ENCODE results near the gene ADSL. TPM values are rescaled to one million over a fixed set of nuclear protein-coding genes. Genes with fewer than 3 reads are reported as not detected.

The ADSL gene
- total RNA-seq, 4 donors from 2014 or later = 32.0 to 98.1 (median 77.8) TPM

GRCh38 chr22:40312050-40312449 is 34.2 kb upstream of the ADSL start:
- no peak overlapping the region for H3K4me3 ChIP-seq
- peak overlapping the region in 1 of 4 donors; percentile 10 for H3K27ac ChIP-seq
- H3K27me3 ChIP-seq = no peaks in the 10 kb centered on the region
- 89 to 92% methylated on average over 2 of the region's 2 CpGs for WGBS, 2 donors
- DNase-seq = no peak
- no peak for TF ChIP-seq CTCF (IDR thresholded peaks at IDR 0.05)
- no peak for TF ChIP-seq POLR2A (IDR thresholded peaks at IDR 0.05)
- peaks cover 0 to 21% (median 3%) of the 10 kb centered on the region in 3 donors for H3K4me1 ChIP-seq
- H3K9me3 ChIP-seq = no peaks in the 10 kb centered on the region
- intact Hi-C loops (cut with DNase I) = no loop called here
- peaks cover 17 to 100% (median 37%) of the 10 kb centered on the region in 3 donors for H3K36me3 ChIP-seq

GRCh38 chr22:40313007-40313406 is 33.3 kb upstream of the ADSL start:
- Histone ChIP-seq H3K27ac (no peak overlapping the region), H3K27me3 (no peaks in the 10 kb centered on the region), H3K36me3 (peaks cover 8 to 100% (median 43%) of the 10 kb centered on the region in 3 donors), H3K4me3 (no peak overlapping the region), H3K4me1 (peaks cover 0 to 21% (median 3%) of the 10 kb centered on the region in 3 donors), H3K9me3 (no peaks in the 10 kb centered on the region)
- 70 to 94% methylated on average over 2 of the region's 2 CpGs for WGBS, 2 donors
- intact Hi-C loops (cut with DNase I) = no loop called here
- TF ChIP-seq CTCF (IDR thresholded peaks at IDR 0.05) = no peak
- no peak for TF ChIP-seq POLR2A (IDR thresholded peaks at IDR 0.05)
- DNase-seq = no peak

GRCh38 chr22:40314041-40314440 is 32.3 kb upstream of the ADSL start:
- no peak for TF ChIP-seq POLR2A (IDR thresholded peaks at IDR 0.05)
- no peak for TF ChIP-seq CTCF (IDR thresholded peaks at IDR 0.05)
- H3K27ac ChIP-seq = no peak overlapping the region
- peaks cover 0 to 21% (median 3%) of the 10 kb centered on the region in 3 donors for H3K4me1 ChIP-seq
- DNase-seq = no peak
- peaks cover 8 to 100% (median 40%) of the 10 kb centered on the region in 3 donors for H3K36me3 ChIP-seq
- intact Hi-C loops (cut with DNase I) = no loop called here
- no peaks in the 10 kb centered on the region for H3K27me3 ChIP-seq
- H3K4me3 ChIP-seq = no peak overlapping the region
- H3K9me3 ChIP-seq = no peaks in the 10 kb centered on the region

GRCh38 chr22:40320687-40321086 is 25.6 kb upstream of the ADSL start:
- no peak overlapping the region for H3K27ac ChIP-seq
- no peak overlapping the region for H3K4me3 ChIP-seq
- no peaks in the 10 kb centered on the region for H3K27me3 ChIP-seq
- H3K36me3 ChIP-seq = peaks cover 12 to 98% (median 33%) of the 10 kb centered on the region in 3 donors
- no peaks in the 10 kb centered on the region for H3K9me3 ChIP-seq
- peaks cover 0 to 5% (median 0%) of the 10 kb centered on the region in 3 donors for H3K4me1 ChIP-seq
- TF ChIP-seq POLR2A (IDR thresholded peaks at IDR 0.05) (no peak), CTCF (IDR thresholded peaks at IDR 0.05) (no peak)
- intact Hi-C loops (cut with DNase I) = no loop called here
- no peak for DNase-seq

- Histone ChIP-seq H3K4me1 (peaks cover 0 to 5% (median 0%) of the 10 kb centered on the region in 3 donors), H3K27me3 (no peaks in the 10 kb centered on the region), H3K4me3 (no peak overlapping the region), H3K36me3 (peaks cover 8 to 90% (median 22%) of the 10 kb centered on the region in 3 donors), H3K9me3 (no peaks in the 10 kb centered on the region), H3K27ac (no peak overlapping the region)
- TF ChIP-seq POLR2A (IDR thresholded peaks at IDR 0.05) = no peak
- no peak for DNase-seq
- intact Hi-C loops (cut with DNase I) = no loop called here
- WGBS, 2 donors = 37 to 64% methylated on average over 3 to 5 of the region's 5 CpGs
Measured at GRCh38 chr22:40322021-40322420, 24.3 kb upstream of the ADSL start.
